GM18526 (cell line): ENCODE data around the gene NXPH3.

ENCODE experiments used
- POLR2A ChIP-seq: IDR thresholded peaks from 3 replicates; pipeline ENCODE4 v1.6.1; 2011; ENCODE audit not compliant: insufficient read length; ENCODE audit errors: extremely low read depth

Gene NXPH3

DNA sequence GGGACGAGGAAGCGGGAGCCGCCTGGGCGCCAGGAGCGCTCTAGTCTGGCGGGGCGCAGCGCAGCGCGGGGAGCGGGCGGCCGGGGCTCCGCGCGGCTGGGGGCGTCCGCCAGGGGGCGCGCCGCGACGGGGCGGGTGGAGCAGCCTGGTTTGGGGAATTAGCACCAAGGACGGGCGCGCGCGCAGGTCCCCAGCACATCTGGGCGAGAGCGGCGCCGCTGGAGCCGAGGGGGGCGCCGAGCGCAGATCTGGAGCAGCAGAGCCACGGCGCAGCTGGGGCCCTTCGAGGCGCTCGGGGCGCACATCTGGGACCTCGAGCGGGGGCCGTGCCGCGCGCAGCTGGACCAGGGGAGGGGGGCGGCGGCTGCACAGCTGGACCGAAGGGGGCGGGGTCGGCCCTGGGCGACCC lies at the start of gene NXPH3:
NXPH3 (plus strand) TSS at position 193 of the 409 bp plus-strand sequence. CDS start 349 bp downstream, outside the sequence.
- no peak for TF ChIP-seq POLR2A

DNA sequence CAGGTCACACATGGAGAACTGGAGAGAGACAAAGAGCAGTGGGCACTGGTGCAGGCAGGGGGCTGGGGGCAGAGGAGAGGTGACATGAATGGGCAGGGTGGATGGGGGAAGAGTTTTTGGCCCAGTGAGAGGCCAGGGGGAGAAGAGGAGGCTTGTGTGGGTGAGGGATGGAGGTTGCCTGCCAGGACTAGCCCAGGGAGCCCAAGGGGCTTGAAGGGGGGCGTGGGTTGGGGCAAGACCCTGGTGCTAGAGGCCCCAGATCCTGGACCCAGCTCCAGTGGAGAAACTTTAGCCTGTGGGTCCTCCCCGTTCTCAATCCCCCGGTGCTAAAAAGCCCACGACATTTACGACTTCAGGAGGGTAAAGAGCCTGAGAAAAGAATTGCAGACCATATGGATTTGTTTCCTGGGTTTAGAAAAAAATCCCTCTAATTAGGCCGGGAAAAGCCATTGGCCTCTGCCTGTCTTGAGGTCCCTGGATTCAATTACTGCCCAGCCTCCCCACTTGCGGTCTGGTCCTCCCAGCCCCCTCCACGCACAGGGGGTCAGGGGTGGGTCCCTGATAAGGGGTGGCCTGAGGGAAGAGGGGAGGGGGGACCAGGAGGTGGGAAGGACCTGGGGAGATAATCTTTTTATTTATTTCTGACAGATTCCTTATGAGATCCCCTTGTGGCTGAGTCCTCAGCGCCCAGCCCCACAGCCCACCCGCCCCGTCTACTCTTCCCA lies 47.6 kb upstream of the NXPH3 start:
- TF ChIP-seq POLR2A: no peak

DNA sequence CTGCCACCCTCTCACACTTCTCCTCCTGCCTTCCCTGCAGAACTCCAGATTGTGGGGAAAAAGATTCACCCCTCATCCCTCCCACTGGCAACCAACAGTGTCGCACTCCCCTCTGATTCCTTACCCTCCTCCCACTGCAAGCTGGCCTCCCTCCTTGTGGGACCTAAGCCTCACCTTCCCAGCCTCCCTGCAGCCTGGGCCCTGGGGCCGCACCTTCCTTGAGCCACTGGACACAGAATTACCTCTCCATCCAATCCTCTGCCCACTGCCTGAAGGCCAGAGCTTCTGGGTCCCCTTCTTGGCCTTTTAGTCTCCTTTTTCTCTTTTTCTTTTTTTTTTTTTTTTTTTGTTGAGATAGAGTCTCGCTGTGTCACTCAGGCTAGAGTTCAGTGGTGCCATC lies 46.7 kb upstream of the NXPH3 start:
- no peak for TF ChIP-seq POLR2A

DNA sequence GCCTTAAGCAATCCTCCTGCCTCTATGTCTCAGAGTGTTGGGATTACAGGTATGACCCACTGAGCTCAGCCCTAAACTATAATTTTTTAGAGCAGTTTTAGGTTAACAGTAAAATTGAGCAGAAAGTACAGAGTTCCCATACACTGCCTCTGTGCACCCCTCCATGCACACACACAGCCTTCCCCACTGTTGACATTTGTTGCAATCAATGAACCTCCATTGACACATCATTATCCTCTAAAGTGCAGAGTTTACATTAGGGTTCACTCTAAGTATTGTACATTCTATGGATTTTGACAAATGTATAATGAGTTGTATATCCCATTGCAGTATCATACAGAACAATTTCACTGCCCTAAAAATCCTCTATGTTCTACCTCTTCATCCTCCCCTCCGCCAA lies 45.6 kb upstream of the NXPH3 start:
- TF ChIP-seq POLR2A: no peak

DNA sequence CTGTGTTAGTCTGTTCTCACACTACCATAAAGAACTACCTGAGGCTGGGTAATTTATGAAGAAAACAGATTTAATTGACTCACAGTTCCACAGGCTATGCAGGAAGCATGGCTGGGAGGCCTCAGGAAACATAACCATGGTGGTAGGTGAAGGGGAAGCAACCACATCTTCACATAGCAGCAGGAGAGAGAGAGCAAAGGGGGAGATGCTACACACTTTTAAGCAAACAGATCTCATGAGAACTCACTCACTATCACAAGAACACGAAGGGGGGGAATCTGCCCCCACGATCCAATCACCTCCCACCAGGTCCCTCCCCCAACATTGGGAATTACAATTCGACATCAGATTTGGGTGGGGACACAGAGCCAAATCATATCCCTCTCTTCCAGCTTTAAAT lies 31.8 kb upstream of the NXPH3 start:
- TF ChIP-seq POLR2A: no peak

DNA sequence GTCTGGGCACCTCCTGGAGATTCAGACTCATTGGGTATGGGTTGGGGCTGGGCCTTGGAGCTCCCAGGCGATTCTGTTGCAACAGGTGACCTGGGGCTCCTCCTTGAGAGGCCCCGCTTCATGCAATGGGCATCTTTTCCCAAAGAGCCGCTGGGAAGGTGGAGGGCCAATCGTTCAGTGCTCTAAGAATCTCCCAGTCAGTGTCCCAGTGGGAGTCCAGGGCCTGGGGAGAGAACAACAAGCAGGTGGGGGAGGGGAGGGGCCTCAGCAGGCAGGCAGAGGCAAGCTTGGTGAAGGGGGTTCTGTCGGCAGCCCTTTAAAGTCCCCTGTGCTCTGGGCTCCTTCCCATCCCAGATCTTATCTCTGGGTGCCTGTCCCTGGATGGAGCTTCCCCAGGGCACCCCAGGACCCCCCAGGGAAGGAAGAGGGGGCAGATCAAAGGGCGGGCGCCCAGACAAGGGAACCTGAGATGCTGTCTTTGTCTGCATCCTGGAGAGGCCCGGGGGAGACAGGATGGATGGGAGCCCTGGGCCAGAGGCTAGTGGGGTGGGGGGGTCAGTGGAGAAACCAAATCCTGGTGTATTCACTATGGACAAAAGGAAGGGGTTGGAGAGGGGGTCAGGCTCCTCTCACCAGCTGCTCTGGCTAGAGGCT lies 30.5 kb upstream of the NXPH3 start:
- TF ChIP-seq POLR2A: no peak

DNA sequence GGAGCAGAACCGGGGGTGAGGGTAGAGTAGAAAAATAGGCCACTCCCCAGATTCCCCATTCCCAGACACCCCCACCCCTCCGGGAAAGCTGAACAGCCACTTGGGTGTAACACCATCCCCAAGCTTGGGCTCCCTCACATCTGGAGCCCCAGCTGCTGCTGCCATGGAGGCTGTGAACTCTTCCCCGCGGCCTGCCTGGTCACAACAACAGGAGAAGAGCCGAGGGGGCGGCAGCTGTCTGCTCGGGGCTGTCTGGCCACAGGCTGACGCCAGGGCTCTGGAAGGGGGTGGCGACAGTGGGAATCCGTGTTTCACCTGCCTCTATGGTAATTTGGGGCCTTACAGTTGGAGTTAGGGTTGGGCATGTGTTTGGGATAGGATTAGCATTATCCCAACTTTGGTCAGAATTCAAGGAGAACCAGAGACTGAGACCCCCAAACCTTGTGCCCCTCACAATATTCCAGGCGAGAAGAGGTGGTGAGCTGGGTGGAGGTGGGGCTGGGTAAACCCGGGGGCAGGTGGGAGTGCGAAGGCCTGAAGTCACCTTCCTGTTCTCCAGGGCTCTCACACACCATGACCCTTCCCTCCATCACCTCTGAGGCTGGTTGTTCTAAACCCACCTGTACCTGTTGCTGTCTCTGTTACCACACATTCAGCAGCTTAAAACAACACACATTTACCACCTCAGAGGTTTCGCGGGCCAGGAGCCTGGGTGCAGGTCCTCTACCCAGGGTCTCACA lies 29.7 kb upstream of the NXPH3 start:
- TF ChIP-seq POLR2A: no peak

DNA sequence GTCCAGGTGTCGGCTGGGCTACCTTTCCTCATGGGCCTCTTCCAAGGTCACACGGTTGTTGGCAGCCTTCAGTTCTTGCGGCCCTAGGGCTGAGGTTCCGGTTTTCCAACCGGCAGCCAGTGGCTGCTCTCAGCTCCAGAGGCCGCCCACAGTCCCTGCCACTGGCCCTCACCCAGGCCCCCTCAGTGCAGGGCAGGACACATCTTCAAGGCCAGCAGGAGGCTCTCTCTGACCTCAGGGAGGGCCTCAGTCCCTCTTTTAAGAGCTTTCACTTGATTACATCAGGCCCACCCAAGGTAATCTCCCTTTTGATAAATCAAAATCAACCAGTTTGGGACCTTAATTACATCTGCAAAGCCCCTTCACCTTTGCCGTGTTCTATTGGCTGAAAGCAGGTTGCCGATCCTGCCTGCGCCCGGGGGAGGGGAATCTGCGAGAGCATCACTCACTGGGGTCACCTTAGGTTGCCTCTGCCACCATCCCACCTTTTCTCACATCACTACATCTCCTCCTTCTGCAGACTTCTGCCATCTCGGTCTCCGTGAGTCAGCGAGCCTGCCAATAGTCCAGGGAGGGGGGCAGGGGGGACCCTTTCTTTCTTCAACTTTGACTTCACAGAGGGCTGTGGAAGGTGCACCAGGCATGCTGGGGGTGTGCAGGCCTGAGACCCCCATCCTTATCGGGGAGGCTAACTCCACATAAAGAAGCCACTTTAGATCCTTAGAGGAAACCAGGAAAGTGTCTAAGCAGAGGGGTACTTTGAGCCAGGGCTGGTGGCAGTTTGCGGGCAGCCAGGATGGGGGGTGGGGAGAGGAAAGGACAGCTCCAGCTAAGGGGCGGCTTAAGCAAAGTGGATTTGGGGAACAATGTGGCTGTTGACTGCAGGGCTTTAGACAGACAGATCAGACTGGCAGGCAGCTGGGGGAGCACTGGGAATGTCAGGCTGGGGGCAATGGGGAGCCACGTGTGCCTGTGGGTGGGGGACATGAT lies 28.8 kb upstream of the NXPH3 start:
- no peak for TF ChIP-seq POLR2A

DNA sequence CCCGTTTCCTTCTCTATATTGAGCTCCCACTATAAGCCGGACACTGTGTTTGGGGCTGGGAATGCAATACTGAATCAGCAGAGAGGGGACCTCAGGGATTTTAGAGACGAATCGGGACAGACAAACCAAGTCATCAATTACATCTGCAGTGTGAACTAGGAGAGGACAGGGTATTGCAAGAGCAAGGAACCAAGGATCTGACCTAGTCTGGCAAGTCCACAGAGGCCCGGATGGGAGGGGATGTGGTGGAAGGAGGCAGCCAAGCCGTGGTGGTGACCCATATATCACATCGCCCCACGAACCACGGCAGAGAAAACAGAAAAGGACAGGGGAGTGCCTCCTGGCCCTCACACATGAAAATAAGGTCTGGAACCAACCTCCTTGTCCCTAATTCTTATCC lies 28.1 kb upstream of the NXPH3 start:
- no peak for TF ChIP-seq POLR2A

DNA sequence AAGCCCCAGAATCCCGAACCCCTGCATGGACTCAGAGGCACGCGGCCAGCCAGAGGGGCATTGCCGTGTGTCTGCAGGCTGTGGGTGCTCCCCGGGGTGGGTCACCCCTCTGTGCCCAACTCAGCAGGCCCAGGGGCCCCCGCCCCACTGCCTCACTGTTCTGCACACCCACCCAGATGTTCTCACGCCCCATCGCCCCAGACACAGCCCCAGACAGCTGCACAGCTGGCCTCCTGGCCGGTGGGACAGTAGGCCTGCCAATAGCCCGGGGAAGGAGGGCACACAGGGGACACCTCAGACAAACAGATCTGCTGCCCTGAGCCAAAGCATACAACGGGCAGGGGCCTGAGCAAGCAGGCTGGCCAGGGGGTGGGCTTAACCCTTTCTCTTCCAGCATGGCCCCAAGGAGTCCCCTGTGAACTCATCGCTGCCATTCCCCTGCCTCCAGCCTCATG lies 27.6 kb upstream of the NXPH3 start:
- TF ChIP-seq POLR2A: no peak

DNA sequence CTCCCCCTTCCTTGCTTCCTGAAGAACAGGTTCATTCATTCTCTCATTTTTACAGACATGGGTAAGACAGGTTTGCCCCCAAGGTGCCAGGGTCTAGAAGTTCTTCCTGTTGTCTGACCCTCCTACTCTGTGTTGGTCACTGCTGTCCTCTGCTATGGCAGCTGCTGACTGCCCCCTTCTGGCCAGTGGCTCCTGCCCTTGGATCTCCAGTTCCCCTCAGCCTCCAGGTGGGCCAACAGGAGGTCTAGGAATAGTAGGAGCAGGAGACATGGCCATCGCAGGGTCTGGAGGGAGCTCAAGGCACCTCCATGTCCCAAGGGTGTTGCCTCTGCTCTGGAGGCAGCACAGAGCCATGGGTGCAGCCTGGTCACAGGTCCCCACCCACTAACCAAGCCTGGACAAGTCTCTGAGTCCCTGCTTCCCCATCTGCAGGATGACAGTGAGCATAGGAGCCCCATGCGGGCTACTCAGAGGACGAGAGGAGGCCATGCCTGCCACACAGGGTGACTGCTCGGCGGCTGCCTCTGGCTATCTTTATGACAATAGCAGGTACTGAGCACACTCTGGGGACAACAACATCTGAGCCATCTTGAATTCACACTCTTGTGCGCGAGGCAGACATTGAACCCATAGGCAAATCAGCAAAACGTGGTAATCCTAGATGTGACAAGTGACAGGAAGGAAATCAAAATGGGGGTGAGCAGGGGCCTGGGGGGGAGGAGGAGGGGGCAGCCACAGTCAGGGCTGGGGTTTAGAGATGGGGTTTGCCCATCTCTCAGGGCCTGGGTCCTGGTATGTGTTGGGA lies 27.0 kb upstream of the NXPH3 start:
- TF ChIP-seq POLR2A: no peak

DNA sequence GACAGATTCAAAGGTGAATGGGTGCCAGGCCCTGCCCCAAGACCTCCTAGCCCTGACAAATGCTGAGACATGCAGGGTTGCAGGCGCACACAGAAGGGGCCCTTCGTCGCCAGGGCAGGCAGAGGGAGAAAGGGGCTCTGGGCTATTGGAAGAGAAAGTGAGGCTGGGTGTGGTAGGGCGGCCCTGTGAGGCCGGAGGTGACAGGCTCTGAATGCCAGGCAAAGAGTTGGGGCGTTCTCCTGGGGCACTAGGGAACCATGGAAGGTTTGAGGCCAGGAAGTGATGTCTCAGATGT lies 26.4 kb upstream of the NXPH3 start:
- no peak for TF ChIP-seq POLR2A

DNA sequence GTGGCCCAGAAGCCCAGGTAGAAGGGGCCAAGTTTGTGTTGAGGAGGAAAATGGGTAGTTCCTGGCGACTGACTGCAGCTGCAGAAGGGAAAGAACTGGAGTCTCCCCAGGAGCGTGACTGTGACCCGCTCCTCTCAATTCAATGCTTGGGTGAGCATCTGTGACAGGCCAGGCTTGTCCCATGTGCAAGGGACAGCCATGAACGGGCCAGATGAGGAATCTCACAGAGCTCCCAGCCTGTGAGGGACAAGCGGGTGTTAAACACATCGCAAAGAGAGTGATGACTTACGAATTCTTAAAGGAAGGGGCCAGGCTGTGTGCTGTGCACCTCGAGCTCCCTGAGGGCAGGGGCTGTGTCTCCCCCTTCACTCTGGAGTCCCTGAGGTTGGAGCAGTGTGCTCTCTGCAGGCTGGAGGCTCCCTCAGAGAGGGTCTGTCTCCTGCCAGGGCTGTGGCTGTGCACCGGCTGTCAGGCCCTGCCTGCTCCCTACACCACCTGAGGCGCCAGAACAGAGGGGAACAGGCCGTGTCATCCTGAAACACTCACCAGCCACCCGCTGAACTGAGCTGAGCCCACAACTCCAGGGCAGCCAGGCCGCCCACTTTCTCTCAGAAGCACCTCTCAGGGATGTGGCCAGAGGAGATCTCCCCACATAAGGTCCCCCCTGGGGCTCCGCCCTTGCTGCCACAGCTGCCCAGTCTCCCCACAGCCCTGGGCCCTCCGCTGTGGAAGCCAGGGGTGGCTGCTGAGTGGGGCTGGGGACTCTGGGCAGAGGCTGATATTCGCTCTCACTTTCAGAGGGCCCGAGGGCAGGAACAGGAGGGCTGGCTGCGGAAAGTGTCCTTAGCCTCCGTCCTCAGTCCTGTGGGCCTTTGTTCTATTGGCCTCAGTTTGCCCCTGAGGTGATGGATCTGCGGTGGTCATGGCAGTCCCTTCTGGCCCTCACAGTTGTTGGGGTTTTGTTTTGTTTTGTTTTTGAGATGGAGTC lies 25.7 kb upstream of the NXPH3 start:
- no peak for TF ChIP-seq POLR2A
